ENCODE measurements around the gene HLTF.

- TF ChIP-seq FOXM1 (CRISPR knock-in tag; IDR thresholded peaks at IDR 0.05), result no peak
- no peak for TF ChIP-seq POLR2A (IDR thresholded peaks at IDR 0.05; ENCODE audit: insufficient read depth in 1 of 2, low read depth in 2 of 2, low read length in 2 of 2)
- no peak for TF ChIP-seq PREB (CRISPR knock-in tag; IDR thresholded peaks at IDR 0.05)
- no peak for TF ChIP-seq ZFY (CRISPR knock-in tag; IDR thresholded peaks at IDR 0.05)
- TF ChIP-seq XRCC5 (optimal IDR thresholded peaks at IDR 0.05; ENCODE audit: low read length), result no peak
- TF ChIP-seq IKZF5 (CRISPR knock-in tag; IDR thresholded peaks at IDR 0.05), result no peak
- TF ChIP-seq ZBTB1 (CRISPR knock-in tag; IDR thresholded peaks at IDR 0.05; ENCODE audit: borderline replicate concordance), result no peak
- no peak for TF ChIP-seq CBX2 (IDR thresholded peaks at IDR 0.05; ENCODE audit: low read depth, low read length)
- no peak for TF ChIP-seq CBX2 (CRISPR knock-in tag; IDR thresholded peaks at IDR 0.05; ENCODE audit: low read depth)
- no peak for TF ChIP-seq HDAC1 (CRISPR knock-in tag; IDR thresholded peaks at IDR 0.05)
- no peak for TF ChIP-seq CHD2 (IDR thresholded peaks at IDR 0.05; ENCODE audit: low read depth, low read length)
- TF ChIP-seq ZFP37 (CRISPR knock-in tag; IDR thresholded peaks at IDR 0.05; ENCODE audit: borderline replicate concordance), result no peak
- TF ChIP-seq USF2 (IDR thresholded peaks at IDR 0.05; ENCODE audit: low read depth, low read length), result no peak
- TF ChIP-seq USF2 (CRISPR knock-in tag; IDR thresholded peaks at IDR 0.05; ENCODE audit: borderline replicate concordance), result no peak
- TF ChIP-seq ZNF432 (CRISPR knock-in tag; IDR thresholded peaks at IDR 0.05; ENCODE audit: borderline replicate concordance), result no peak
Measured at GRCh38 chr3:149013726-149014125, 72.6 kb downstream of the HLTF start.
